DND-41 (cell line): Measurements from ENCODE around the gene ARHGAP26.
A peak's percentile ranks its signal among the peaks of the same experiment; 100 is the strongest.

Experiments
- ATAC-seq: fragments of 200-7000 bp; cut with Tn5 transposase; 3 replicates; pipeline ENCODE4 v1.9.1; 2021; ENCODE audit warnings: low read depth; ENCODE audit not compliant: insufficient read depth
- DNase-seq: peaks from one replicate; pipeline ENCODE4 v3.0.0-alpha.2; 2020
- H2AFZ ChIP-seq: 2 replicates; pipeline ENCODE4 v1.6.0; 2012; ENCODE audit warnings: low read depth, low read length
- H3K27ac ChIP-seq: 2 replicates; pipeline ENCODE4 v1.5.1; 2012; ENCODE audit warnings: low read length, inconsistent platforms
- H3K27me3 ChIP-seq: fragments of 200-600 bp; sonication (generic); 2 replicates; pipeline ENCODE4 v1.6.0; 2012; ENCODE audit warnings: low read length, mild to moderate bottlenecking, inconsistent platforms; ENCODE audit not compliant: insufficient read depth, poor library complexity
- H3K36me3 ChIP-seq: 2 replicates; pipeline ENCODE4 v1.5.1; 2012; ENCODE audit warnings: low read length, inconsistent platforms; ENCODE audit not compliant: insufficient read depth
- H3K4me1 ChIP-seq: 2 replicates; pipeline ENCODE4 v1.5.1; 2012; ENCODE audit warnings: mild to moderate bottlenecking, low read length; ENCODE audit not compliant: insufficient read depth
- H3K4me2 ChIP-seq: 2 replicates; pipeline ENCODE4 v1.6.0; 2012; ENCODE audit warnings: mild to moderate bottlenecking, moderate library complexity, low read length, inconsistent platforms; ENCODE audit not compliant: insufficient read depth
- H3K4me3 ChIP-seq, 2 experiments: fragments of 200-600 bp in 1 of 2; shearing (Covaris generic) in 1 of 2; 2 replicates each; pipeline ENCODE4 v1.5.1; 2012 to 2016; ENCODE audit warnings: inconsistent platforms in 2 of 2, low read length in 2 of 2, mild to moderate bottlenecking in 2 of 2, low read depth in 1 of 2, moderate library complexity in 1 of 2
- H3K79me2 ChIP-seq: 2 replicates; pipeline ENCODE4 v1.6.0; 2012; ENCODE audit warnings: low read length, inconsistent platforms; ENCODE audit not compliant: insufficient read depth
- H3K9ac ChIP-seq: 2 replicates; pipeline ENCODE4 v1.6.0; 2012; ENCODE audit warnings: low read depth, mild to moderate bottlenecking, inconsistent platforms, low read length, moderate library complexity
- H3K9me3 ChIP-seq: 2 replicates; pipeline ENCODE4 v1.5.1; 2012; ENCODE audit warnings: low read length, moderate library complexity, mild to moderate bottlenecking, inconsistent platforms; ENCODE audit not compliant: insufficient read depth, severe bottlenecking
- H4K20me1 ChIP-seq: 2 replicates; pipeline ENCODE4 v1.6.0; 2012; ENCODE audit warnings: low read length; ENCODE audit not compliant: insufficient read depth
- EZH2 ChIP-seq: IDR thresholded peaks from 3 replicates; pipeline ENCODE4 v1.6.1; 2012; ENCODE audit warnings: borderline replicate concordance, low read depth, mild to moderate bottlenecking, moderate library complexity, low read length, inconsistent platforms; ENCODE audit not compliant: severe bottlenecking
- TF ChIP-seq, protein P1 (sequence below): IDR thresholded peaks from 2 replicates; pipeline ENCODE4 v1.5.1; 2012; ENCODE audit warnings: borderline replicate concordance, low read length, moderate library complexity, mild to moderate bottlenecking; ENCODE audit not compliant: poor library complexity, severe bottlenecking; ENCODE audit errors: extremely low read depth

ARHGAP26 gene

DNA sequence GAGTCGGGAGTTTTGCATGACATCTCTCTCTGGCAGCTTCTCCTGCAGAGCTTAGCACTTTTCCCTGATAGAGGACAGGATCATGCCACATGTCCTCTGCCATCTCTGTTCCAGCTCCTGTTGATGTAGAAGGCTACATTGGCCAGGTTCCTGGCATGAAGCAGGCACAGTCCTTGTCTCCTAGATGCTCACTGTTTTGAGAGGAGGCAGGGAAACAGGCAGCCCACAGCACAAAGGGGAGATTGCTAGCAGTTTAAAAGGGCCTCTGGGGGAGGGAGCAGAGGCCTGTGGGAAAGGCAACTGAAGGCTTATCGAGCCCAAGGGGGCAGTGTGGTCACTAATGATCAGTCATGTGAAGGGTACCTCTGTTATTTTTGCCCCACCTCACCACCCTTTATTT is 10.7 kb downstream of the ARHGAP26 start:
- DNase-seq (no peak), ATAC-seq (no peak)
- H4K20me1 ChIP-seq = peaks cover 18% of the 10 kb centered on the region
- H3K79me2 ChIP-seq = peaks cover 56% of the 10 kb centered on the region
- no peaks in the 10 kb centered on the region for H3K36me3 ChIP-seq
- no peak for TF ChIP-seq EZH2
- TF ChIP-seq, protein P1, sequence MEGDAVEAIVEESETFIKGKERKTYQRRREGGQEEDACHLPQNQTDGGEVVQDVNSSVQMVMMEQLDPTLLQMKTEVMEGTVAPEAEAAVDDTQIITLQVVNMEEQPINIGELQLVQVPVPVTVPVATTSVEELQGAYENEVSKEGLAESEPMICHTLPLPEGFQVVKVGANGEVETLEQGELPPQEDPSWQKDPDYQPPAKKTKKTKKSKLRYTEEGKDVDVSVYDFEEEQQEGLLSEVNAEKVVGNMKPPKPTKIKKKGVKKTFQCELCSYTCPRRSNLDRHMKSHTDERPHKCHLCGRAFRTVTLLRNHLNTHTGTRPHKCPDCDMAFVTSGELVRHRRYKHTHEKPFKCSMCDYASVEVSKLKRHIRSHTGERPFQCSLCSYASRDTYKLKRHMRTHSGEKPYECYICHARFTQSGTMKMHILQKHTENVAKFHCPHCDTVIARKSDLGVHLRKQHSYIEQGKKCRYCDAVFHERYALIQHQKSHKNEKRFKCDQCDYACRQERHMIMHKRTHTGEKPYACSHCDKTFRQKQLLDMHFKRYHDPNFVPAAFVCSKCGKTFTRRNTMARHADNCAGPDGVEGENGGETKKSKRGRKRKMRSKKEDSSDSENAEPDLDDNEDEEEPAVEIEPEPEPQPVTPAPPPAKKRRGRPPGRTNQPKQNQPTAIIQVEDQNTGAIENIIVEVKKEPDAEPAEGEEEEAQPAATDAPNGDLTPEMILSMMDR = no peak
- no peak overlapping the region for H3K27ac ChIP-seq
- H2AFZ ChIP-seq = no peak overlapping the region
- no peak overlapping the region for H3K4me2 ChIP-seq
- no peaks in the 10 kb centered on the region for H3K27me3 ChIP-seq
- H3K9ac ChIP-seq = no peak overlapping the region
- no peak overlapping the region for H3K4me3 ChIP-seq
- no peaks in the 10 kb centered on the region for H3K9me3 ChIP-seq
- H3K4me1 ChIP-seq = peaks cover 6% of the 10 kb centered on the region; the same call in 1 of the 2 replicates

DNA sequence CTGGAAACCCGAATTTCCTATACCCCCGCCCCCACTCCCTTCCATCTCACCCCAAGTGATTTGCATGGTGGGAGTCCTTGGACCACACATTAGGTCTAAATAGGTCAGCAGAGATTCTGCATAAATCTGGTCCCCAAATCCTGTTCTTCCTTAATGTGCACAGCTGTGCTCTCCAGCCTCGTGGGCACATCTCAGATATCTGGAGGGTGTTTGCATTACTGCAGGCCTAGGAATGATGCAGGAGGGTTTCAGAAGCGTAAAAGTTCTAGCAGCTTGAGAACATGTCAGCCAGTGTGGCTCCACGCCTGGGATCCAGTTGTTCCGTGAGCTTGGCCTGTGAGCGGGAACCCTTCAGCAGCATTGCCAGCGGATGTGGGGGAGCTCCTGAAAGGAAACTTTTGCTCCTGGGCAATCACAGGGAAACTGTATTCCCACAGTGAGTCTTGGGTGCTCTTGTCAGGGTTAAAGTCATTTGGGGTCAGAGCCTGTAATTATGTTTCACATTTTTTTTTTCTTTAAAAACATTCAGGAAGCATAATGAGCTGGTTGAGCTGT is 12.9 kb downstream of the ARHGAP26 start:
- no peak for DNase-seq
- Histone ChIP-seq H3K9me3 (no peaks in the 10 kb centered on the region), H2AFZ (no peak overlapping the region), H3K79me2 (peaks cover 39% of the 10 kb centered on the region), H3K4me1 (peaks cover 6% of the 10 kb centered on the region; the same call in 1 of the 2 replicates), H3K9ac (no peak overlapping the region), H3K4me3 (no peak overlapping the region), H3K4me2 (no peak overlapping the region), H4K20me1 (peaks cover 22% of the 10 kb centered on the region), H3K27me3 (no peaks in the 10 kb centered on the region), H3K27ac (0 out of 2 replicates have a peak overlapping the region, but pooled peaks have one; percentile 0), H3K36me3 (no peaks in the 10 kb centered on the region)
- TF ChIP-seq EZH2 = no peak
- TF ChIP-seq, protein P1 = no peak
- ATAC-seq = no peak

DNA sequence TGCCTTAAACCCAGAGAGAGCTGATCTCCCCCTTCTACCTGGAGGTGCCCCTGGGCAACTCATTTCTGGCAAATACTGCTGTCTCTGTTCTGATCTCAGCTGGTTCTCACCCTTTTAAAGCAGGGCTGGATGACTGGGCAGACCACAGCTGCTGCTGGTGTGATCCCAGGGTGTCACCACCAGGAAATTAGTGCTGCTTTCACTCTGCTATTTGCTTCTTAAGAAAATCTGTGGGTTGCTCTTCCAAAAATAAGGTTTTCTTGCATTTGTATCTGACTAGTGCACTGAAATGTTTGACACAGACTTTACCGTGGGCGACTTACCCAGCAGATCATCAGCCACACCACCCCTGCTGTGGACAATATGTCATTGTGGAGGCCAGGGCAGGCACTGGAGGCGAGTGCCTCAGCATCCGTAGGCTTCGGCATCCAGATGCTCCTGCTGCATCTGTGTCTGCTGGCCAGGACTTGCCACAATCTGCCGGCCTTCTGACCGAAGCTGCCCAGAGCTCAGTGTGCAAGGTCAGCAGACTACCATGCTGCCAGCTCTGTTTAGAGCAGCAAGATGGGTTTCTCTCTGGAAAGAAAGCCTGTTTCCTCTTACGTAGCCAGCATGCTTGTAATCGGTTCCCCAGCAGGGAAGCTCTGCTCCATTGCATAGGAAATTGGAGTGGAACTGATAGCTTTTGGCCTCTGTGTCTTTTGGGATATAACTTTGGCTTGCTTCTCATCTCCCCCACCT is 13.6 kb downstream of the ARHGAP26 start:
- peak; percentile 79 for ATAC-seq

More for the DNA sequence above, 13.6 kb downstream of the ARHGAP26 start:
- H3K9me3 ChIP-seq = no peaks in the 10 kb centered on the region
- TF ChIP-seq, protein P1 = no peak
- no peak for TF ChIP-seq EZH2
- H3K4me3 ChIP-seq = no peak overlapping the region
- peaks cover 22% of the 10 kb centered on the region for H4K20me1 ChIP-seq
- peak overlapping the region; percentile 0; the same call in 1 of the 2 replicates for H3K27ac ChIP-seq
- no peaks in the 10 kb centered on the region for H3K36me3 ChIP-seq
- no peak overlapping the region for H3K4me2 ChIP-seq
- H2AFZ ChIP-seq = no peak overlapping the region
- H3K9ac ChIP-seq = no peak overlapping the region
- H3K27me3 ChIP-seq = no peaks in the 10 kb centered on the region
- H3K79me2 ChIP-seq = peaks cover 39% of the 10 kb centered on the region
- H3K4me1 ChIP-seq = peaks cover 6% of the 10 kb centered on the region; the same call in 1 of the 2 replicates
- peak; percentile 33 for DNase-seq
